Adipocyte (in vitro differentiated cells): ENCODE measurements around the gene PDS5B.

ENCODE experiments used
- DNase-seq: peaks from one replicate; pipeline ENCODE4 v3.0.0-alpha.2; 2015; ENCODE audit warnings: low read depth
- H3K27me3 ChIP-seq: replicated peaks from 2 replicates; pipeline ENCODE4 v1.7.0; 2013; ENCODE audit warnings: mild to moderate bottlenecking, low read length, moderate library complexity; ENCODE audit not compliant: control insufficient read depth, insufficient read depth
- H3K36me3 ChIP-seq: 2 replicates; pipeline ENCODE4 v1.7.0; 2013; ENCODE audit warnings: low read length, mild to moderate bottlenecking, moderate library complexity; ENCODE audit not compliant: control insufficient read depth, insufficient read depth, severe bottlenecking
- H3K4me1 ChIP-seq: 2 replicates; pipeline ENCODE4 v1.7.0; 2013; ENCODE audit warnings: mild to moderate bottlenecking, low read length, moderate library complexity; ENCODE audit not compliant: control insufficient read depth, insufficient read depth
- H3K4me3 ChIP-seq: 2 replicates; pipeline ENCODE4 v1.7.0; 2013; ENCODE audit warnings: mild to moderate bottlenecking, low read length, moderate library complexity
- H3K9ac ChIP-seq: 2 replicates; pipeline ENCODE4 v1.7.0; 2013; ENCODE audit warnings: mild to moderate bottlenecking, low read length, moderate library complexity
- H3K9me3 ChIP-seq: 2 replicates; pipeline ENCODE4 v1.7.0; 2013; ENCODE audit warnings: mild to moderate bottlenecking, low read length, moderate library complexity; ENCODE audit not compliant: control insufficient read depth

Gene PDS5B

GRCh38 chr13:32592082-32592481 is 5.8 kb downstream of the PDS5B start:
- DNase-seq, result no peak
- no peak overlapping the region for H3K4me3 ChIP-seq
- peaks cover 31% of the 10 kb centered on the region for H3K4me1 ChIP-seq
- no peak overlapping the region for H3K9ac ChIP-seq
- H3K36me3 ChIP-seq, result no peaks in the 10 kb centered on the region
- no peaks in the 10 kb centered on the region for H3K27me3 ChIP-seq
- no peaks in the 10 kb centered on the region for H3K9me3 ChIP-seq

GRCh38 chr13:32594157-32594738 is 8.0 kb downstream of the PDS5B start:
- no peaks in the 10 kb centered on the region for H3K9me3 ChIP-seq
- no peaks in the 10 kb centered on the region for H3K27me3 ChIP-seq
- no peak for DNase-seq
- no peaks in the 10 kb centered on the region for H3K36me3 ChIP-seq
- no peak overlapping the region for H3K9ac ChIP-seq
- H3K4me1 ChIP-seq, result peaks cover 18% of the 10 kb centered on the region
- no peak overlapping the region for H3K4me3 ChIP-seq

- no peak overlapping the region for H3K9ac ChIP-seq
- no peak for DNase-seq
- peaks cover 7% of the 10 kb centered on the region for H3K4me1 ChIP-seq
- no peaks in the 10 kb centered on the region for H3K36me3 ChIP-seq
- no peaks in the 10 kb centered on the region for H3K9me3 ChIP-seq
- H3K27me3 ChIP-seq, result no peaks in the 10 kb centered on the region
- no peak overlapping the region for H3K4me3 ChIP-seq
These were observed 9.1 kb downstream of the PDS5B start for GRCh38 chr13:32595306-32595705.

- Histone ChIP-seq H3K36me3 (no peaks in the 10 kb centered on the region), H3K9me3 (no peaks in the 10 kb centered on the region), H3K4me1 (no peaks in the 10 kb centered on the region), H3K4me3 (no peak overlapping the region), H3K9ac (no peak overlapping the region), H3K27me3 (no peaks in the 10 kb centered on the region)
- DNase-seq, result no peak
These were observed 14.6 kb downstream of the PDS5B start for GRCh38 chr13:32600890-32601289.

GRCh38 chr13:32609428-32609827 is 23.2 kb downstream of the PDS5B start:
- Histone ChIP-seq H3K4me1 (no peaks in the 10 kb centered on the region), H3K27me3 (no peaks in the 10 kb centered on the region), H3K9me3 (no peaks in the 10 kb centered on the region), H3K36me3 (no peaks in the 10 kb centered on the region), H3K4me3 (no peak overlapping the region), H3K9ac (no peak overlapping the region)
- DNase-seq, result no peak

GRCh38 chr13:32610538-32610937 is 24.3 kb downstream of the PDS5B start:
- H3K4me1 ChIP-seq, result no peaks in the 10 kb centered on the region
- no peaks in the 10 kb centered on the region for H3K27me3 ChIP-seq
- no peak overlapping the region for H3K9ac ChIP-seq
- DNase-seq, result no peak
- no peak overlapping the region for H3K4me3 ChIP-seq
- no peaks in the 10 kb centered on the region for H3K36me3 ChIP-seq
- no peaks in the 10 kb centered on the region for H3K9me3 ChIP-seq

GRCh38 chr13:32610977-32611376 is 24.7 kb downstream of the PDS5B start:
- Histone ChIP-seq H3K36me3 (no peaks in the 10 kb centered on the region), H3K27me3 (no peaks in the 10 kb centered on the region), H3K4me3 (no peak overlapping the region), H3K9me3 (no peaks in the 10 kb centered on the region), H3K9ac (no peak overlapping the region), H3K4me1 (no peaks in the 10 kb centered on the region)
- DNase-seq, result no peak

- H3K9ac ChIP-seq, result no peak overlapping the region
- H3K4me1 ChIP-seq, result no peaks in the 10 kb centered on the region
- no peaks in the 10 kb centered on the region for H3K36me3 ChIP-seq
- DNase-seq, result no peak
- no peaks in the 10 kb centered on the region for H3K27me3 ChIP-seq
- peaks cover 4% of the 10 kb centered on the region for H3K9me3 ChIP-seq
- H3K4me3 ChIP-seq, result no peak overlapping the region
These were observed 30.7 kb downstream of the PDS5B start for GRCh38 chr13:32616883-32617511.

GRCh38 chr13:32622827-32623226 is 36.6 kb downstream of the PDS5B start:
- DNase-seq, result no peak
- Histone ChIP-seq H3K4me3 (peak overlapping the region; percentile 7), H3K9me3 (peaks cover 16% of the 10 kb centered on the region), H3K27me3 (no peaks in the 10 kb centered on the region), H3K9ac (no peak overlapping the region), H3K36me3 (no peaks in the 10 kb centered on the region), H3K4me1 (peaks cover 24% of the 10 kb centered on the region)

GRCh38 chr13:32624441-32624840 is 38.2 kb downstream of the PDS5B start:
- peak overlapping the region; percentile 8 for H3K4me3 ChIP-seq
- peaks cover 24% of the 10 kb centered on the region for H3K4me1 ChIP-seq
- H3K9me3 ChIP-seq, result peaks cover 12% of the 10 kb centered on the region
- H3K36me3 ChIP-seq, result no peaks in the 10 kb centered on the region
- no peak overlapping the region for H3K9ac ChIP-seq
- no peaks in the 10 kb centered on the region for H3K27me3 ChIP-seq
- DNase-seq, result peak; percentile 42

GRCh38 chr13:32627793-32628192 is 41.5 kb downstream of the PDS5B start:
- Histone ChIP-seq H3K36me3 (no peaks in the 10 kb centered on the region), H3K4me1 (peaks cover 30% of the 10 kb centered on the region), H3K4me3 (no peak overlapping the region), H3K27me3 (no peaks in the 10 kb centered on the region), H3K9ac (no peak overlapping the region), H3K9me3 (peaks cover 7% of the 10 kb centered on the region)
- no peak for DNase-seq

- Histone ChIP-seq H3K4me1 (peaks cover 40% of the 10 kb centered on the region), H3K27me3 (no peaks in the 10 kb centered on the region), H3K9ac (no peak overlapping the region), H3K9me3 (no peaks in the 10 kb centered on the region), H3K4me3 (no peak overlapping the region), H3K36me3 (no peaks in the 10 kb centered on the region)
- DNase-seq, result no peak
These were observed 43.1 kb downstream of the PDS5B start for GRCh38 chr13:32629313-32629712.
